Measurements from ENCODE around the gene BBOX1. TPM values are rescaled to one million over a fixed set of nuclear protein-coding genes. Genes with fewer than 3 reads are reported as not detected.
"Not testable (repeated sequence)": the region's sequence is repeated elsewhere in the genome, so short reads cannot be mapped to it uniquely, and the experiment has no call there.

Gene BBOX1
- total RNA-seq, 1 donor from 2014 or later: not detected

- Mint-ChIP-seq H3K27ac (no peak overlapping the region), H3K36me3 (ENCODE audit: low read depth) (no peaks in the 10 kb centered on the region), H3K4me3 (no peak overlapping the region), H3K4me1 (no peaks in the 10 kb centered on the region), H3K27me3 (no peaks in the 10 kb centered on the region), H3K9me3 (no peaks in the 10 kb centered on the region)
- intact Hi-C loops (cut with micrococcal nuclease): no loop called here
- no peak for DNase-seq
Observed at GRCh38 chr11:27083782-27084181, 43.2 kb downstream of the BBOX1 start.

GRCh38 chr11:27084518-27084917 is 43.9 kb downstream of the BBOX1 start:
- no peak for DNase-seq
- intact Hi-C loops (cut with micrococcal nuclease): no loop called here
- Mint-ChIP-seq H3K4me1 (no peaks in the 10 kb centered on the region), H3K36me3 (ENCODE audit: low read depth) (no peaks in the 10 kb centered on the region), H3K4me3 (no peak overlapping the region), H3K9me3 (no peaks in the 10 kb centered on the region), H3K27me3 (no peaks in the 10 kb centered on the region), H3K27ac (no peak overlapping the region)

GRCh38 chr11:27085111-27085510 is 44.5 kb downstream of the BBOX1 start:
- Mint-ChIP-seq H3K4me1 (no peaks in the 10 kb centered on the region), H3K4me3 (no peak overlapping the region), H3K9me3 (peaks cover 5% of the 10 kb centered on the region), H3K27ac (no peak overlapping the region), H3K36me3 (ENCODE audit: low read depth) (no peaks in the 10 kb centered on the region), H3K27me3 (no peaks in the 10 kb centered on the region)
- intact Hi-C loops (cut with micrococcal nuclease): no loop called here
- no peak for DNase-seq

- H3K4me3 Mint-ChIP-seq: no peak overlapping the region
- H3K9me3 Mint-ChIP-seq: peaks cover 10% of the 10 kb centered on the region
- H3K36me3 Mint-ChIP-seq (ENCODE audit: low read depth): no peaks in the 10 kb centered on the region
- intact Hi-C loops (cut with micrococcal nuclease): no loop called here
- H3K27ac Mint-ChIP-seq: no peak overlapping the region
- no peak for DNase-seq
- no peaks in the 10 kb centered on the region for H3K27me3 Mint-ChIP-seq
- no peaks in the 10 kb centered on the region for H3K4me1 Mint-ChIP-seq
Observed at GRCh38 chr11:27085605-27086004, 45.0 kb downstream of the BBOX1 start.

- intact Hi-C loops (cut with micrococcal nuclease): no loop called here
- DNase-seq: no peak
- no peaks in the 10 kb centered on the region for H3K4me1 Mint-ChIP-seq
- H3K4me3 Mint-ChIP-seq: no peak overlapping the region
- no peak overlapping the region for H3K27ac Mint-ChIP-seq
- H3K9me3 Mint-ChIP-seq: peaks cover 10% of the 10 kb centered on the region
- H3K27me3 Mint-ChIP-seq: no peaks in the 10 kb centered on the region
- no peaks in the 10 kb centered on the region for H3K36me3 Mint-ChIP-seq (ENCODE audit: low read depth)
Observed at GRCh38 chr11:27087432-27087831, 46.8 kb downstream of the BBOX1 start.

- Mint-ChIP-seq H3K27me3 (no peaks in the 10 kb centered on the region), H3K4me1 (no peaks in the 10 kb centered on the region), H3K4me3 (no peak overlapping the region), H3K36me3 (ENCODE audit: low read depth) (no peaks in the 10 kb centered on the region), H3K27ac (no peak overlapping the region), H3K9me3 (peaks cover 10% of the 10 kb centered on the region)
- no peak for DNase-seq
- intact Hi-C loops (cut with micrococcal nuclease): no loop called here
Observed at GRCh38 chr11:27088353-27088752, 47.7 kb downstream of the BBOX1 start.

- no peaks in the 10 kb centered on the region for H3K36me3 Mint-ChIP-seq (ENCODE audit: low read depth)
- H3K4me3 Mint-ChIP-seq: no peak overlapping the region
- intact Hi-C loops (cut with micrococcal nuclease): no loop called here
- no peak overlapping the region for H3K27ac Mint-ChIP-seq
- H3K4me1 Mint-ChIP-seq: no peaks in the 10 kb centered on the region
- no peaks in the 10 kb centered on the region for H3K27me3 Mint-ChIP-seq
- H3K9me3 Mint-ChIP-seq: peaks cover 10% of the 10 kb centered on the region
- no peak for DNase-seq
Observed at GRCh38 chr11:27089746-27090145, 49.1 kb downstream of the BBOX1 start.

GRCh38 chr11:27090357-27090948 is 49.8 kb downstream of the BBOX1 start:
- DNase-seq; H3K27ac Mint-ChIP-seq; H3K36me3 Mint-ChIP-seq (ENCODE audit: low read depth); intact Hi-C loops (cut with micrococcal nuclease); H3K4me3 Mint-ChIP-seq; H3K4me1 Mint-ChIP-seq; H3K27me3 Mint-ChIP-seq; H3K9me3 Mint-ChIP-seq: not testable (repeated sequence)

- no peaks in the 10 kb centered on the region for H3K27me3 Mint-ChIP-seq
- intact Hi-C loops (cut with micrococcal nuclease): no loop called here
Observed at GRCh38 chr11:27094120-27094519, 53.5 kb downstream of the BBOX1 start.

GRCh38 chr11:27095059-27095458 is 54.4 kb downstream of the BBOX1 start:
- no peaks in the 10 kb centered on the region for H3K36me3 Mint-ChIP-seq (ENCODE audit: low read depth)
- no peak for DNase-seq
- H3K9me3 Mint-ChIP-seq: peaks cover 5% of the 10 kb centered on the region
- intact Hi-C loops (cut with micrococcal nuclease): no loop called here
- no peaks in the 10 kb centered on the region for H3K4me1 Mint-ChIP-seq
- no peaks in the 10 kb centered on the region for H3K27me3 Mint-ChIP-seq
- H3K4me3 Mint-ChIP-seq: no peak overlapping the region
- H3K27ac Mint-ChIP-seq: no peak overlapping the region

More at GRCh38 chr11:27094120-27094519, 53.5 kb downstream of the BBOX1 start:
- no peaks in the 10 kb centered on the region for H3K4me1 Mint-ChIP-seq
- no peak for DNase-seq
- H3K4me3 Mint-ChIP-seq: no peak overlapping the region
- no peak overlapping the region for H3K27ac Mint-ChIP-seq
- H3K9me3 Mint-ChIP-seq: peaks cover 10% of the 10 kb centered on the region
- no peaks in the 10 kb centered on the region for H3K36me3 Mint-ChIP-seq (ENCODE audit: low read depth)

- no peak for DNase-seq
- intact Hi-C loops (cut with micrococcal nuclease): no loop called here
- no peaks in the 10 kb centered on the region for H3K4me1 Mint-ChIP-seq
- no peak overlapping the region for H3K27ac Mint-ChIP-seq
- H3K27me3 Mint-ChIP-seq: no peaks in the 10 kb centered on the region
- no peak overlapping the region for H3K4me3 Mint-ChIP-seq
- H3K9me3 Mint-ChIP-seq: no peaks in the 10 kb centered on the region
- no peaks in the 10 kb centered on the region for H3K36me3 Mint-ChIP-seq (ENCODE audit: low read depth)
Observed at GRCh38 chr11:27095887-27096286, 55.3 kb downstream of the BBOX1 start.

- H3K4me1 Mint-ChIP-seq: no peaks in the 10 kb centered on the region
- no peaks in the 10 kb centered on the region for H3K9me3 Mint-ChIP-seq
- H3K4me3 Mint-ChIP-seq: no peak overlapping the region
- intact Hi-C loops (cut with micrococcal nuclease): no loop called here
- no peak overlapping the region for H3K27ac Mint-ChIP-seq
- no peaks in the 10 kb centered on the region for H3K36me3 Mint-ChIP-seq (ENCODE audit: low read depth)
- no peak for DNase-seq
- no peaks in the 10 kb centered on the region for H3K27me3 Mint-ChIP-seq
Observed at GRCh38 chr11:27097551-27097950, 56.9 kb downstream of the BBOX1 start.

- Mint-ChIP-seq H3K4me1 (no peaks in the 10 kb centered on the region), H3K9me3 (no peaks in the 10 kb centered on the region), H3K27ac (no peak overlapping the region), H3K27me3 (no peaks in the 10 kb centered on the region), H3K36me3 (ENCODE audit: low read depth) (no peaks in the 10 kb centered on the region), H3K4me3 (no peak overlapping the region)
- intact Hi-C loops (cut with micrococcal nuclease): no loop called here
- DNase-seq: no peak
Observed at GRCh38 chr11:27100534-27100933, 59.9 kb downstream of the BBOX1 start.

- intact Hi-C loops (cut with micrococcal nuclease): no loop called here
- no peak for DNase-seq
- H3K27me3 Mint-ChIP-seq: no peaks in the 10 kb centered on the region
- no peak overlapping the region for H3K27ac Mint-ChIP-seq
- no peak overlapping the region for H3K4me3 Mint-ChIP-seq
- no peaks in the 10 kb centered on the region for H3K36me3 Mint-ChIP-seq (ENCODE audit: low read depth)
- no peaks in the 10 kb centered on the region for H3K9me3 Mint-ChIP-seq
- no peaks in the 10 kb centered on the region for H3K4me1 Mint-ChIP-seq
Observed at GRCh38 chr11:27107548-27107947, 66.9 kb downstream of the BBOX1 start.

GRCh38 chr11:27108809-27109208 is 68.2 kb downstream of the BBOX1 start:
- intact Hi-C loops (cut with micrococcal nuclease): no loop called here
- H3K27me3 Mint-ChIP-seq: no peaks in the 10 kb centered on the region
- no peaks in the 10 kb centered on the region for H3K9me3 Mint-ChIP-seq
- no peak overlapping the region for H3K4me3 Mint-ChIP-seq
- no peak overlapping the region for H3K27ac Mint-ChIP-seq
- no peaks in the 10 kb centered on the region for H3K4me1 Mint-ChIP-seq
- no peaks in the 10 kb centered on the region for H3K36me3 Mint-ChIP-seq (ENCODE audit: low read depth)
- no peak for DNase-seq
